KOPT-K1 (cell line): ENCODE measurements around the gene RPA3.

ENCODE experiments used
- H3K27ac ChIP-seq: fragments of 200-600 bp; sonication (generic); 2 replicates; pipeline ENCODE4 v1.5.1; 2016; ENCODE audit warnings: antibody characterized with exemption, mild to moderate bottlenecking, low read depth, low read length; ENCODE audit not compliant: poor library complexity, severe bottlenecking
- H3K36me3 ChIP-seq: fragments of 200-600 bp; sonication (generic); 2 replicates; pipeline ENCODE4 v1.5.1; 2017; ENCODE audit warnings: antibody characterized with exemption, mild to moderate bottlenecking, low read length, moderate library complexity; ENCODE audit not compliant: insufficient read depth
- H3K9me3 ChIP-seq: fragments of 200-600 bp; sonication (generic); 2 replicates; pipeline ENCODE4 v1.5.1; 2017; ENCODE audit warnings: antibody characterized with exemption, low read length, mild to moderate bottlenecking; ENCODE audit not compliant: insufficient read depth, poor library complexity, severe bottlenecking

The RPA3 gene

DNA sequence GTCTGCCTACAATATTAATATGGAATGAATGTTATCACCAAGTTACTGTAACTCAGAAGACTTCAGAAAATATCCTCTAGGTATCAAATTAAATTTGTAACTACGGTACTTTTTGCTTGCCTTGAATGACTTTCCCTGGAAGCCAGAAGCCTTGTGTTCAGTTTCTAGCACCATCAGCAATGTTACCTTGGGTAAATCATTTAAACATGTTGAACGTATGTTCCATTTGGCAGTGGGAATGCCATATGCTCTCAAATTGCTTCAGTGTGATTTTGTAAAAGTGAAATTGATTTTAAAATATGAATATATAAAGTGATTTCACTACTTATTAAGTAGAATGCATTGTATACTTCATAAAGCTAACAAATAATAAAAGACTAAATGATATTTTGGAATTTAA lies 11.2 kb downstream of the RPA3 start:
- H3K36me3 ChIP-seq = no peaks in the 10 kb centered on the region
- H3K9me3 ChIP-seq = no peaks in the 10 kb centered on the region
- H3K27ac ChIP-seq = no peak overlapping the region

DNA sequence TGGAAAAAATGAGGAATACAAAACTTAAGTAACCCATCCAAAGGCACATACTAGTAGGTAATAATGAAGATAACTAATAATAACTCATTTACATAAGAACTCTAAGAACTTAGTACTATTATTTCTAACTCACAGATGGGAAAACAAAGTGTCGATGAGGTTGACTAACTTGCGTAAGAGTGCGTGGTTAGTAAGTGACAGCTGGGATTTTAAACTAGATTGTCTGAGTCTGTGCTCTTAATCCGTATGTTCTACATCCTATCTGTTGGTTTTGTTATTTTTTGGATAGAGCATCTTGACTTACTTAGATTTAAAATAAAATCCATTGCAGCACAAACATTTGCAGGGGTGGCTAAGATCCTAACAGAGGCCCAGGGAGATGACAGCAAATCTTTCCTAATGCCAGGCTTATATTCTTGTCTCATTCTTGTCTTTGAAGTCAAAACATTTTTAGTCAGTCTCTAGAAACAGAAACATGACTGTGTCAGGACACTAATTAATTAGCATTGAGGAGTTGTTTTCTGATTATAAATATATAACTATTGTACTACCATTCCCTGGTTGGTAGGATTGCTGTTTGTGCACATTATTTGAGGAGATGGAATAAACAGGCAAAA lies 11.7 kb downstream of the RPA3 start:
- Histone ChIP-seq H3K27ac (no peak overlapping the region), H3K9me3 (no peaks in the 10 kb centered on the region), H3K36me3 (no peaks in the 10 kb centered on the region)

DNA sequence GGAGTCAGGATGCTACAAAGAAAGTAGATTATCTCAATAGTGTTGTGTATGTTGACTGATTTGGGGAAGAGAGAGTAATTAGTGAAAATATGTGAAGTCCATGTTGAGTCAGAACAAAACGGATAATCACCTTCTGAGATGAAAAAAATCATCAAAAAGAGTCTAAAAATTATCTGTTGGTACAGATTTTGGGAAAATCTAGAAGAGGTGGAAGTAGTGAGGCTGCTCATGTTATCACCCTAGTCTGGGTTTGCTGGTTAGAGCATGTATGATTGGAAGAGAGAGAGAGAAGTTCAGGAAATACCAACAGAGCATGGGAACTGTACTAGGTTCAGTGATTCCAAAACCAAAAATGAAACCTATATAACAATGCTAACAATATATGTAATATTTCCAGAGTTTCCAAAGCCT lies 12.3 kb downstream of the RPA3 start:
- Histone ChIP-seq H3K36me3 (no peaks in the 10 kb centered on the region), H3K27ac (no peak overlapping the region), H3K9me3 (no peaks in the 10 kb centered on the region)

DNA sequence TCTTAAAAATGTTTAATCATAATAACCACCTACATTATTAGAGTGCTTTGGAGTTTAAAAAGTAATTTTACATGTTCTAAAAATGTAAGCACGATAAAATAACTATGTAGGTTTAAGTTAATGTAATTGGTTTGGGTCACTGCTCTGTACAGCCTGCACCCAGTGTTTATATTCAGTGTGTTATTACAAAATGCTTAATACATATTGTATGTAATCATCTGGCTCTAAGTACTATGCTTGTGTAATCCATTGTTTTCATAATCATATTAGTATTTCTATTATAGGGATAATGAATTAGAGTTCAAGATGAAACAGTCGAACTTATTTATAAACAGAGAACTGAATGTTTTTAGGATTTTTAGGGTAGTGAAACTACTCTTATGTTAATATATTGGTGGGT lies 13.1 kb downstream of the RPA3 start:
- Histone ChIP-seq H3K36me3 (no peaks in the 10 kb centered on the region), H3K9me3 (no peaks in the 10 kb centered on the region), H3K27ac (no peak overlapping the region)

DNA sequence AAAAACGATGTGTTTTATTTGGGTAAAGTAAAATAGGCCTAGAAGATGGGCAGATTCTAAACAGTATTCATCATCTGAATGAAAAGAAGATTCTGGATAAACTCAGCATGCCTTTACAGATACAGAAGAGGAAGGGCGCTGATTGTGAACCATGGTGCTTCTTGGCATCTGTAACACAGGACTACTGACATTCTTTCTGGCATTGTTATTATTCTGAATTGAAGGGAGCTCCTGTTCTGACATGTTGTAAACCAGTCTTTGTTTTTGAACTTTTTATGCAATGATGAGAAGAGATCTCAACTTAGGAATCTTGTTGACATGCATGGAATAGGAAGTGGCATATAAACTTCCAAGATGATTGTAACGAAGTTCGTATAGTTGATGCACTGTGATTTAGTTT lies 13.5 kb downstream of the RPA3 start:
- no peaks in the 10 kb centered on the region for H3K9me3 ChIP-seq
- no peak overlapping the region for H3K27ac ChIP-seq
- H3K36me3 ChIP-seq = no peaks in the 10 kb centered on the region

DNA sequence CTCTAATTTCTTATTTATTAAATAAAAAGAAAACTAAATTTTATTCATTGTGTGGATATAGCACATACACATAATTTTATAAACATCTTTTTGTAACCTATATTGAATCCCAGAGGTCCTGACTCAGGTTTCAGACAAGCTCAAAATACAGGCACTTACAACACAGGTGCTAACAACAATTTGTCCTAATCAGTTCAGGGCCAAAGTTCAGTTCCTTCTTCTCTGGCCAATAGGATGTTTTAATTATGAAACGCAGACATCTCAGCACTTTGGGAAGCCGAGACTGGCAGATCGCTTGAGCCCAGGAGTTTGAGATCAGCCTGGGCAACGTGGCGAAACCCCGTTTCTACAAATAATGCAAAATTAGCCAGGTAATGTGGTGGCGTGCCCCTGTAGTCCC lies 15.0 kb downstream of the RPA3 start:
- Histone ChIP-seq H3K36me3 (no peaks in the 10 kb centered on the region), H3K9me3 (no peaks in the 10 kb centered on the region), H3K27ac (no peak overlapping the region)

DNA sequence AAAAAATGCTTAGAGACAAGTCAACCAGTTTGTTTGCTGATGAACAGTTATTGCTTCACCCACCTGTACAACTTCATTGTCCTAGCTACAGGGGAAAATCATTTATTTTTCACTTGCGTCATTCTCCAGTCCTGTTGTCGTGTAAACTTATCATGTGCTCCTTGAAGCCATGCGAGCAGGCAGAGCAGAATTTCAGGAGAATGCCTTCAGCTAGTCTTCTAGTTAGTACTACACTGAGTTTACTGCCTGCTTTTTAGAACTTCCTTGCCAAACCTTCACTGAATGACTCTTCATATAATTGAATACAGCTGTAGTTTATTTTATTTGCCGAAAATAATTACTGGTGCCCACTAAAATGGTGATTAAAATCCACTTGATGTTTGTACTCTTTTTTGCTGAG lies 15.6 kb downstream of the RPA3 start:
- Histone ChIP-seq H3K27ac (no peak overlapping the region), H3K36me3 (no peaks in the 10 kb centered on the region), H3K9me3 (no peaks in the 10 kb centered on the region)

DNA sequence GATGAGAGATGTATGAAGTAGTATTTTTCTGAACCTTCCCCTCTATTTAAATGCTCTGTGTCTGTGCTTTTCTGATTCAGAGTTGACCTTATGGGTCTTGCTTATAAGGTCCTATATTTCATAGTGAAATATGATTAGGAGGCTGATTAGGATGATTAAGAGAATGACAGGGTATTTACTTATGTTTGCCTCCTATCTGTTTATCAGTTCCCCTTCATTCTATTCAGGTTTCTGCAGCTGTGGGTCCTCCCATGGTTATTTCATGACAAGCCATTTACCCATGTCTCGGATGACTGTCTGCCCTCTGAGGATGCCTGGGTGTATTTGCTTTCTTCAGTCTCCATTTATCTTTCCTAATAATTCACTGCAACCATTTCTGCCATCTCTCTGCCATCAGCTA lies 16.9 kb downstream of the RPA3 start:
- H3K27ac ChIP-seq = no peak overlapping the region
- H3K36me3 ChIP-seq = no peaks in the 10 kb centered on the region
- H3K9me3 ChIP-seq = no peaks in the 10 kb centered on the region

DNA sequence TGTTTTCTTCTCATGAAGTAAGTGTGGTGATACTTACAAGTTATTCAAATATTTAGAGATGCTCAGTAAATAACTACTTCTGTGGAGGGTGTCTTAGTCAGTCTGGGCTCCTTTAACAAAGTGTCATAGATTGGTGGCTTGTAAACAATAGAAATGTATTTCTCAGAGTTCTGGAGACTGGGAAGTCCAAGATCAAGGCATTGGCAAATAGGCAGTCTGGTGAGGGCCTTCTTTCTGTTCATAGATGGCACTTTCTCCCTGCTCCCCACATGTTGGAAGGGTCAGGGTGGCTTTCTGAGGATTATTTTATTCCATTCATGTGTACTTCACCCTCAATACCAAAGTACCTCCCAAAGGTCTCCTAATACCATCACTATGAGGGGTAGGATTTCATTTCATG lies 18.4 kb downstream of the RPA3 start:
- Histone ChIP-seq H3K9me3 (no peaks in the 10 kb centered on the region), H3K36me3 (no peaks in the 10 kb centered on the region), H3K27ac (no peak overlapping the region)

DNA sequence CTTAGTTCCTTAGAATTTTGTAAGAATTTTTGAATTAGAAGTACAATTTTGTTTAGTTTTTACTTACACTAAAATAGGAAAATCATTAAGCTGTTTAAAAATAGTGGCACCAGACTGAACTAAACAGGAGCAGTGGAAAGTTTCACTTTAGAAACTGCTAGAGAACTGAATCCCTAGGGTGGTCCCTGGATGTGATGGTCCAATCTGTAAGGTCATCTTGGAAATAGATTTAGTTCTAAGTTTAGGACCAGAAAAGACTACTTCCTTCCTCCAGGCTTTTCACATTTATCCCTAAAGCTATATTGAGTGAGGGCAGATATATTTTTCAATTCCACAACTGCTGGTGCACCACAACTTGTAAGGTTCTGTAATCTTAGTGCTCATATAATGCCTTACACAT lies 19.0 kb downstream of the RPA3 start:
- H3K36me3 ChIP-seq = no peaks in the 10 kb centered on the region
- H3K9me3 ChIP-seq = no peaks in the 10 kb centered on the region
- no peak overlapping the region for H3K27ac ChIP-seq

DNA sequence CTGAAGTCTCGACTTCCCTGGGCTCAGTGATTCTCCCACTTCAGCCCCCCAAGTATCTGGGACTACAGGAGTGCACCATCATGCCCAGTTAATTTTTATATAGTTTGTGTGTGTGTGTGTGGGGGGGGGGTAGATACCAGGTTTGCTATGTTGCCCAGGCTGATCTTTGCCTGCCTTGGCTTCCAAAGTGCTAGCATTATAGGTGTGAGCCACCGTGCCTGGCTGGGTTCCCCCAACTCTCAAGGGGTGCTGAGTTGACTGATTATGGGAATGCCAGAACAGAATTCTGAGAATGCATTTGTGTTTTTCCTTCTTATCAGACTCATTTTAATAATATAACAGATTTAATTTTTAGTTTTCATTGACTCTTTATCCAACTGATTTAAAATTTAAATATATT lies 19.5 kb downstream of the RPA3 start:
- no peak overlapping the region for H3K27ac ChIP-seq
- no peaks in the 10 kb centered on the region for H3K9me3 ChIP-seq
- H3K36me3 ChIP-seq = no peaks in the 10 kb centered on the region

DNA sequence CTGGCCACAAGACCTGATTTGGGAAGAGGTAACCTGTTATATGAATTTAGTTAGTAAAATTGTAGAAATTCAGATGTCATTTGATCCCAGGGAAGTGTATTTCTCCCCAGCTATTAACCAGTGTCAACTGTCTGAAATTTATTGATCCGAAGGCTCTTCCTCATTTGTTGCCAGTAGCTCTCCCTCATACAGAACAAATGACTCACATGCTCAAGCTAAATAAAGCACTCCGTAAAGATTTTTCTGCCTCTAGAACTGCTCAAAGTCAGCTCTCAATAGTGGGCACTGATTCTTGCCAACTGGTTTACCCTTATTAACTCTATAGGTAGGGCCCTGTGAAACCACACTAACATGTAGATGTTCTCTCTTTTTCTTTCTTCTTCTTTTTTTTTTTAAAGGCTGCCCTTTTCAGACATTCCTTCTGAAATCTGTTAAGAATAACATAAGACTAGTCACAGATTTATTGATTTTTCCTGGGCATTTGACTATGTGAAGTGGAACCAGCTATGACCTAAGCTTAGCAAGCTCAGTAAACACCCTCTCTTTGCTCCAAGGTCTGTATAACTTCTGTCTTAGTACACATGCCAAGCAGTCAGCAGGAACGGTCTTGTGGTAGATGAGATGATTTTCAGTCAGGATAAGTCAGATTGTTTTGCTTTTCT lies 21.8 kb downstream of the RPA3 start:
- Histone ChIP-seq H3K36me3 (no peaks in the 10 kb centered on the region), H3K27ac (no peak overlapping the region), H3K9me3 (no peaks in the 10 kb centered on the region)

DNA sequence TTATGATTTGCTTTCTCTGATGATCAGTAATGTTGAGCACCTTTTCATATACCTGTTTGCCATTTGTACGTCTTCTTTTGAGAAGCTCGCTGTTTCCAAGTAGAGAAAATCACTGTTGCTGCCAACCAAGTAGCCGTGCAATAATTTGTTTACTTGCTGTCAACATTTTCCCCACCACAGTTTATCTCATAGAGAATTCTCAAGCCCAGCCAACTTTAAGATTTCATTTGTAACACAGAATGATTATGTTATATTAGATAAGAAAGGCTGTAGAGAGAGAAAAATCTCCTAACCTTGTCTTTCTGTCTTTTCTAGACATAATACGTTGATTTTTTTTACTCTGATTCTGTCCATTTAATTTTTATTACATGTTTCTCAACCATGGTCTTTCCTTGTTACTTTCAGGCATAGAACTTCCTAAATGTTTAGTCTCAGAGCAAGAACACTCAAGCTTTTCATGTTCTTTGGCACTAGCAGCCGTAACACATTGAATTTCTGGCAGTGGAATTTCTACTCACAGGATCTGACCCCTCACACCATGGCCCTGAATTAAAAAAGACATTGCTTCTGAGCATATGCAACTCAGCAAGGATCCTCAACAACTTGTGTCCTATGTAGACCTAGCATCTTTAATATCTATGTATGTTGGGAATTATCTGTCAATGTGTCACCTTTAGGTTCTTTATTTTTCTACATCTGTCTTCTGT lies 23.1 kb downstream of the RPA3 start:
- H3K36me3 ChIP-seq = no peaks in the 10 kb centered on the region

DNA sequence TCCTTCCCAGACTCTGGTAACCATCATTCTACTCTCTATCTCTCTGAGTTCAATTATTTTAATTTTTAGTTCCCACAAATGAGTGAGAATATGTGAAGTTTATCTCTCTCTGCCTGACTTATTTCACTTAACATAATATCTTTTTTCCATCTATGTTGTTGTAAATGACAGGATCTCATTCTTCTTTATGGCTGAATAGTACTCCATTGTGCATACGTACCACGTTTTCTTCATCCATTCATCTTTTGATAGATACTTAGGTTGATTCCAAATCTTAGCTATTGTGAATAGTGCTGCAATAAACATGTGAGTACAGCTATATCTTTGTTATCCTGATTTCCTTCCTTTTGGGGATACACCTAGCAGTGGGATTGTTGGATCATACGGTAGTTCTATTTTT lies 23.9 kb downstream of the RPA3 start:
- no peaks in the 10 kb centered on the region for H3K9me3 ChIP-seq
- no peaks in the 10 kb centered on the region for H3K36me3 ChIP-seq
- H3K27ac ChIP-seq = no peak overlapping the region

More for the DNA sequence above, 23.1 kb downstream of the RPA3 start:
- H3K27ac ChIP-seq = no peak overlapping the region
- no peaks in the 10 kb centered on the region for H3K9me3 ChIP-seq

DNA sequence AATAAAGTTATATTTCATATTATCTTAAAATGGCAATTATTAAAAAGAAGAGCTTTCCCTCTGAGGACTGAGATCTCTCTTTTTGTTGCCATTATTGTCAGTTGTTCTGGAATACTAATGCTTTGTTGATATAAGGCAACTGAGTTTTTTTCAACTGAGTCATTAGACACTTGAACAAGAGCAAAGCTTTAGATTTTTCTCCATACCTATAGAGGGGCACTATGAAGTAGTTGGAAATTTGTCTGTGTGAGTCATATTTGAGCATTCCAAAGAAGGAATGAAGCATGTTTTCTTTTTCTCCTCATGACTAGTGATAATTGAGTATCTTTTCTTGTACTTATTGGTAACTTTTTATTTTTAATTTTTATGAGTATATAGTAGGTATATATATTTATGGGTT lies 24.5 kb downstream of the RPA3 start:
- H3K27ac ChIP-seq = no peak overlapping the region
- no peaks in the 10 kb centered on the region for H3K9me3 ChIP-seq
- H3K36me3 ChIP-seq = no peaks in the 10 kb centered on the region

DNA sequence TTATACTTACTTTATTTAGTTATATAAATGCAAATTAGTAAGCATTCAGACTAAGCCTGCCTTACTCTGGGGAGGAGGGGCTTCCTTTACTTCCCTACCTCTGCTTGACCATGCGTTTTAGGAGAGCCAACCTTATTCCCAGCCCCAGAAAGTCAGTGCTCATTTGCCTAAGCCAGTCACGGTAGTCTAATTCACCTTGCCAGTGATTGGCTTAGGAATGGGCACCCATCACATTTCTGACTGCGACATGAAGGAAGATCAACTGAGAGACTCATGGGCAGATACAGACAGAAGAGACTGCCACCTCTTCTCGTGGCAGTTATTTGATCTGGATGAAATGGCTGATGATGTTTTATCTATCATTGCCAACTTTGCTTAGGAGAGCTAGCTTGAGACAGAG lies 29.5 kb downstream of the RPA3 start:
- Histone ChIP-seq H3K9me3 (no peaks in the 10 kb centered on the region), H3K36me3 (no peaks in the 10 kb centered on the region), H3K27ac (no peak overlapping the region)
